ENCODE data around the gene SLC25A26.

DNA sequence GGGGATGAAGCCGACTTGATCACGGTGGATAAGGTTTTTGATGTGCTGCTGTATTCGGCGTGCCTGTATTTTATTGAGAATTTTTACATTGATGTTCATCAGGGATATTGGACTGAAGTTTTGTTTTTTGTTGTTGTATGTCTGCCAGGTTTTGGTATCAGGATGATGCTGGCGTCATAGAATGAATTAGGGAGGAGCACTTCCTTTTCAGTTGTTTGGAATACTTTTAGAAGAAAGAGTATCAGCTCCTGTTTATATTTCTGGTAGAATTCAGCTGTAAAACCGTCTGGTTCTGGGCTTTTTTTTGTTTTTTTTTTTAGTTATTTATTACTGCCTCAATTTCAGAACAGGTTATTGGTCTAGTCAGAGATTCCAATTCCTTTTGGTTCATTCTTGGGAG, 93.7 kb downstream of the SLC25A26 start:
- TF ChIP-seq, protein P1, sequence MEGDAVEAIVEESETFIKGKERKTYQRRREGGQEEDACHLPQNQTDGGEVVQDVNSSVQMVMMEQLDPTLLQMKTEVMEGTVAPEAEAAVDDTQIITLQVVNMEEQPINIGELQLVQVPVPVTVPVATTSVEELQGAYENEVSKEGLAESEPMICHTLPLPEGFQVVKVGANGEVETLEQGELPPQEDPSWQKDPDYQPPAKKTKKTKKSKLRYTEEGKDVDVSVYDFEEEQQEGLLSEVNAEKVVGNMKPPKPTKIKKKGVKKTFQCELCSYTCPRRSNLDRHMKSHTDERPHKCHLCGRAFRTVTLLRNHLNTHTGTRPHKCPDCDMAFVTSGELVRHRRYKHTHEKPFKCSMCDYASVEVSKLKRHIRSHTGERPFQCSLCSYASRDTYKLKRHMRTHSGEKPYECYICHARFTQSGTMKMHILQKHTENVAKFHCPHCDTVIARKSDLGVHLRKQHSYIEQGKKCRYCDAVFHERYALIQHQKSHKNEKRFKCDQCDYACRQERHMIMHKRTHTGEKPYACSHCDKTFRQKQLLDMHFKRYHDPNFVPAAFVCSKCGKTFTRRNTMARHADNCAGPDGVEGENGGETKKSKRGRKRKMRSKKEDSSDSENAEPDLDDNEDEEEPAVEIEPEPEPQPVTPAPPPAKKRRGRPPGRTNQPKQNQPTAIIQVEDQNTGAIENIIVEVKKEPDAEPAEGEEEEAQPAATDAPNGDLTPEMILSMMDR (IDR thresholded peaks at IDR 0.05): no peak
- TF ChIP-seq, protein P2, sequence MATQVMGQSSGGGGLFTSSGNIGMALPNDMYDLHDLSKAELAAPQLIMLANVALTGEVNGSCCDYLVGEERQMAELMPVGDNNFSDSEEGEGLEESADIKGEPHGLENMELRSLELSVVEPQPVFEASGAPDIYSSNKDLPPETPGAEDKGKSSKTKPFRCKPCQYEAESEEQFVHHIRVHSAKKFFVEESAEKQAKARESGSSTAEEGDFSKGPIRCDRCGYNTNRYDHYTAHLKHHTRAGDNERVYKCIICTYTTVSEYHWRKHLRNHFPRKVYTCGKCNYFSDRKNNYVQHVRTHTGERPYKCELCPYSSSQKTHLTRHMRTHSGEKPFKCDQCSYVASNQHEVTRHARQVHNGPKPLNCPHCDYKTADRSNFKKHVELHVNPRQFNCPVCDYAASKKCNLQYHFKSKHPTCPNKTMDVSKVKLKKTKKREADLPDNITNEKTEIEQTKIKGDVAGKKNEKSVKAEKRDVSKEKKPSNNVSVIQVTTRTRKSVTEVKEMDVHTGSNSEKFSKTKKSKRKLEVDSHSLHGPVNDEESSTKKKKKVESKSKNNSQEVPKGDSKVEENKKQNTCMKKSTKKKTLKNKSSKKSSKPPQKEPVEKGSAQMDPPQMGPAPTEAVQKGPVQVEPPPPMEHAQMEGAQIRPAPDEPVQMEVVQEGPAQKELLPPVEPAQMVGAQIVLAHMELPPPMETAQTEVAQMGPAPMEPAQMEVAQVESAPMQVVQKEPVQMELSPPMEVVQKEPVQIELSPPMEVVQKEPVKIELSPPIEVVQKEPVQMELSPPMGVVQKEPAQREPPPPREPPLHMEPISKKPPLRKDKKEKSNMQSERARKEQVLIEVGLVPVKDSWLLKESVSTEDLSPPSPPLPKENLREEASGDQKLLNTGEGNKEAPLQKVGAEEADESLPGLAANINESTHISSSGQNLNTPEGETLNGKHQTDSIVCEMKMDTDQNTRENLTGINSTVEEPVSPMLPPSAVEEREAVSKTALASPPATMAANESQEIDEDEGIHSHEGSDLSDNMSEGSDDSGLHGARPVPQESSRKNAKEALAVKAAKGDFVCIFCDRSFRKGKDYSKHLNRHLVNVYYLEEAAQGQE (IDR thresholded peaks at IDR 0.05; ENCODE audit: insufficient read depth in 1 of 2, low read depth in 2 of 2, low read length in 1 of 2): no peak
- no peak for TF ChIP-seq SIN3A (IDR thresholded peaks at IDR 0.05; ENCODE audit: borderline replicate concordance, insufficient read depth, low read depth, low read length)
